Muscle layer of colon (tissue), 2 donors: Measurements from ENCODE around the gene CALB2.
"Not testable (repeated sequence)": the region's sequence is repeated elsewhere in the genome, so short reads cannot be mapped to it uniquely, and the experiment has no call there.

Experiments
- H3K27ac ChIP-seq: one replicate; pipeline ENCODE4 v1.7.0; 2013; ENCODE audit warnings: low read depth, mild to moderate bottlenecking, low read length, moderate library complexity
- H3K27me3 ChIP-seq, 2 donors: one replicate each; pipeline ENCODE4 v1.7.0; 2013; ENCODE audit warnings: low read length in 2 of 2, mild to moderate bottlenecking in 2 of 2; ENCODE audit not compliant: insufficient read depth in 2 of 2, control insufficient read depth in 1 of 2
- H3K36me3 ChIP-seq: one replicate; pipeline ENCODE4 v1.7.0; 2013; ENCODE audit warnings: mild to moderate bottlenecking, low read length; ENCODE audit not compliant: insufficient read depth
- H3K4me1 ChIP-seq: one replicate; pipeline ENCODE4 v1.7.0; 2013; ENCODE audit warnings: mild to moderate bottlenecking, low read length; ENCODE audit not compliant: insufficient read depth
- H3K4me3 ChIP-seq, 2 donors: one replicate each; pipeline ENCODE4 v1.7.0; 2013; ENCODE audit warnings: low read length in 2 of 2, low read depth in 1 of 2, mild to moderate bottlenecking in 1 of 2, moderate library complexity in 1 of 2
- H3K9ac ChIP-seq: one replicate; pipeline ENCODE4 v1.7.0; 2013; ENCODE audit warnings: low read length
- H3K9me3 ChIP-seq: one replicate; pipeline ENCODE4 v1.7.0; 2013; ENCODE audit warnings: mild to moderate bottlenecking, low read length
- donor health status: abdominal sarcoma.
- donor health status: Adenocarcinoma of cecum.

CALB2 gene

GRCh38 chr16:71353736-71354135 is 4.8 kb upstream of the CALB2 start:
- no peak overlapping the region for H3K4me3 ChIP-seq

GRCh38 chr16:71354156-71354555 is 4.4 kb upstream of the CALB2 start:
- Histone ChIP-seq H3K27me3 (peaks cover 0 to 15% of the 10 kb centered on the region in 2 donors), H3K9me3 (no peaks in the 10 kb centered on the region), H3K4me1 (peaks cover 4% of the 10 kb centered on the region), H3K4me3 (no peak overlapping the region), H3K27ac (no peak overlapping the region), H3K36me3 (no peaks in the 10 kb centered on the region), H3K9ac (no peak overlapping the region)

More at GRCh38 chr16:71353736-71354135, 4.8 kb upstream of the CALB2 start:
- Histone ChIP-seq H3K27me3 (peaks cover 0 to 11% of the 10 kb centered on the region in 2 donors), H3K9ac (no peak overlapping the region), H3K9me3 (no peaks in the 10 kb centered on the region), H3K27ac (no peak overlapping the region), H3K36me3 (no peaks in the 10 kb centered on the region), H3K4me1 (peaks cover 4% of the 10 kb centered on the region)

- Histone ChIP-seq H3K4me1 (peaks cover 4% of the 10 kb centered on the region), H3K9ac (no peak overlapping the region), H3K27ac (no peak overlapping the region), H3K9me3 (no peaks in the 10 kb centered on the region), H3K36me3 (no peaks in the 10 kb centered on the region), H3K27me3 (peaks cover 0 to 25% of the 10 kb centered on the region in 2 donors), H3K4me3 (no peak overlapping the region)
Observed at GRCh38 chr16:71356051-71356740, 2.3 kb upstream of the CALB2 start.

GRCh38 chr16:71356936-71357335 is 1.6 kb upstream of the CALB2 start:
- H3K9me3 ChIP-seq, H3K9ac ChIP-seq, H3K4me1 ChIP-seq, H3K27ac ChIP-seq, H3K36me3 ChIP-seq, H3K4me3 ChIP-seq: not testable (repeated sequence)
- H3K27me3 ChIP-seq = peaks cover 0 to 25% of the 10 kb centered on the region in 2 donors

GRCh38 chr16:71357681-71358080 is 842 bp upstream of the CALB2 start:
- no peaks in the 10 kb centered on the region for H3K36me3 ChIP-seq
- H3K9me3 ChIP-seq = no peaks in the 10 kb centered on the region
- no peak overlapping the region for H3K9ac ChIP-seq
- no peak overlapping the region for H3K27ac ChIP-seq
- peaks cover 4% of the 10 kb centered on the region for H3K4me1 ChIP-seq
- peaks cover 0 to 25% of the 10 kb centered on the region in 2 donors for H3K27me3 ChIP-seq
- no peak overlapping the region for H3K4me3 ChIP-seq

GRCh38 chr16:71359431-71359830 is 908 bp downstream of the CALB2 start:
- Histone ChIP-seq H3K9ac (no peak overlapping the region), H3K36me3 (no peaks in the 10 kb centered on the region), H3K4me1 (peaks cover 4% of the 10 kb centered on the region), H3K4me3 (no peak overlapping the region), H3K27ac (no peak overlapping the region), H3K9me3 (no peaks in the 10 kb centered on the region), H3K27me3 (peaks cover 0 to 25% of the 10 kb centered on the region in 2 donors)

GRCh38 chr16:71360378-71360777 is 1.9 kb downstream of the CALB2 start:
- no peaks in the 10 kb centered on the region for H3K36me3 ChIP-seq
- H3K4me1 ChIP-seq = peaks cover 4% of the 10 kb centered on the region
- H3K27ac ChIP-seq = no peak overlapping the region
- no peaks in the 10 kb centered on the region for H3K9me3 ChIP-seq
- H3K4me3 ChIP-seq = no peak overlapping the region
- peaks cover 0 to 25% of the 10 kb centered on the region in 2 donors for H3K27me3 ChIP-seq
- no peak overlapping the region for H3K9ac ChIP-seq

- no peaks in the 10 kb centered on the region for H3K4me1 ChIP-seq
- no peak overlapping the region for H3K27ac ChIP-seq
- H3K4me3 ChIP-seq = no peak overlapping the region
- H3K27me3 ChIP-seq = peaks cover 0 to 10% of the 10 kb centered on the region in 2 donors
- no peak overlapping the region for H3K9ac ChIP-seq
- no peaks in the 10 kb centered on the region for H3K9me3 ChIP-seq
- no peaks in the 10 kb centered on the region for H3K36me3 ChIP-seq
Observed at GRCh38 chr16:71364133-71364681, 5.7 kb downstream of the CALB2 start.

GRCh38 chr16:71365021-71365420 is 6.5 kb downstream of the CALB2 start:
- H3K9me3 ChIP-seq = no peaks in the 10 kb centered on the region
- H3K27ac ChIP-seq = no peak overlapping the region
- H3K27me3 ChIP-seq = peaks cover 0 to 2% of the 10 kb centered on the region in 2 donors
- H3K4me1 ChIP-seq = no peaks in the 10 kb centered on the region
- H3K9ac ChIP-seq = no peak overlapping the region
- H3K36me3 ChIP-seq = no peaks in the 10 kb centered on the region
- no peak overlapping the region for H3K4me3 ChIP-seq

- Histone ChIP-seq H3K9ac (no peak overlapping the region), H3K36me3 (no peaks in the 10 kb centered on the region), H3K4me3 (no peak overlapping the region), H3K27ac (no peak overlapping the region), H3K4me1 (no peaks in the 10 kb centered on the region), H3K9me3 (no peaks in the 10 kb centered on the region), H3K27me3 (no peaks in the 10 kb centered on the region)
Observed at GRCh38 chr16:71367241-71367976, 8.9 kb downstream of the CALB2 start.

- H3K27ac ChIP-seq = no peak overlapping the region
- H3K36me3 ChIP-seq = no peaks in the 10 kb centered on the region
- no peak overlapping the region for H3K4me3 ChIP-seq
- no peaks in the 10 kb centered on the region for H3K4me1 ChIP-seq
- no peak overlapping the region for H3K9ac ChIP-seq
- peaks cover 0 to 6% of the 10 kb centered on the region in 2 donors for H3K27me3 ChIP-seq
- H3K9me3 ChIP-seq = no peaks in the 10 kb centered on the region
Observed at GRCh38 chr16:71368958-71369357, 10.4 kb downstream of the CALB2 start.
